GM12864 (cell line): Measurements from ENCODE around the gene PSORS1C2.
A peak's percentile ranks its signal among the peaks of the same experiment; 100 is the strongest.

Experiments
- DNase-seq: peaks from one replicate; pipeline ENCODE4 v3.0.0-alpha.2; 2011; ENCODE audit warnings: low read depth
- H3K4me3 ChIP-seq: 2 replicates; pipeline ENCODE4 v1.5.1; 2011; ENCODE audit warnings: mild to moderate bottlenecking, low read depth, low read length, control low read depth
- CTCF ChIP-seq: IDR thresholded peaks from 2 replicates; pipeline ENCODE4 v1.5.1; 2011; ENCODE audit warnings: low read depth, mild to moderate bottlenecking, moderate library complexity, low read length, control low read depth, inconsistent platforms; ENCODE audit errors: missing control alignments

Gene PSORS1C2

GRCh38 chr6:31163922-31164321 is 25.1 kb upstream of the PSORS1C2 start:
- no peak for TF ChIP-seq CTCF
- no peak overlapping the region for H3K4me3 ChIP-seq
- DNase-seq: no peak

- no peak for DNase-seq
- H3K4me3 ChIP-seq: no peak overlapping the region
- TF ChIP-seq CTCF: no peak
These were observed 23.7 kb upstream of the PSORS1C2 start for GRCh38 chr6:31162463-31163165.

GRCh38 chr6:31161216-31162126 is 22.6 kb upstream of the PSORS1C2 start:
- TF ChIP-seq CTCF: no peak
- DNase-seq: no peak
- no peak overlapping the region for H3K4me3 ChIP-seq

- peak overlapping the region; percentile 55 for H3K4me3 ChIP-seq
- DNase-seq: no peak
- peak; percentile 21 for TF ChIP-seq CTCF
These were observed 20.3 kb upstream of the PSORS1C2 start for GRCh38 chr6:31158863-31159855.

- TF ChIP-seq CTCF: no peak
- peak within 1 kb of the TSS; percentile 55 for H3K4me3 ChIP-seq
- DNase-seq: peak; percentile 97
These were observed 19.4 kb upstream of the PSORS1C2 start, which contains the start of gene TCF19 for GRCh38 chr6:31158140-31158862. TCF19 (plus strand) TSS chr6:31158589; CDS start chr6:31159470, 881 bp downstream.

- no peak for TF ChIP-seq CTCF
- H3K4me3 ChIP-seq: peak within 1 kb of the TSS; percentile 55
- no peak for DNase-seq
These were observed 18.8 kb upstream of the PSORS1C2 start, which contains the start of gene CCHCR1 for GRCh38 chr6:31157513-31158139. CCHCR1 (minus strand) TSS chr6:31157802; CDS start chr6:31157600, 202 bp downstream.
